Stimulated activated CD8-positive, alpha-beta memory T cell treated with anti-CD3 and anti-CD28 coated beads, Interleukin-12 subunit alpha, Interleukin-12 subunit beta, amount 100 ng/mL, for 4 hours (primary cell): ENCODE measurements around the gene LRRC46.

Experiments used
- DNase-seq: peaks from one replicate; pipeline ENCODE4 v3.0.0-alpha.2; 2020; ENCODE audit warnings: low read depth

Gene LRRC46

GRCh38 chr17:47852113-47852949 is 20.9 kb downstream of the LRRC46 start:
- DNase-seq: no peak

- DNase-seq: no peak
Measured at GRCh38 chr17:47853616-47854015, 22.1 kb downstream of the LRRC46 start.

GRCh38 chr17:47855737-47856136 is 24.3 kb downstream of the LRRC46 start:
- DNase-seq: no peak

- no peak for DNase-seq
Measured at GRCh38 chr17:47856830-47857229, 25.4 kb downstream of the LRRC46 start.

GRCh38 chr17:47857551-47858455 is 26.3 kb downstream of the LRRC46 start:
- no peak for DNase-seq

GRCh38 chr17:47860386-47860785 is 28.9 kb downstream of the LRRC46 start:
- no peak for DNase-seq

GRCh38 chr17:47862621-47863440 is 31.4 kb downstream of the LRRC46 start:
- DNase-seq: no peak

- no peak for DNase-seq
Measured at GRCh38 chr17:47864791-47865216, 33.3 kb downstream of the LRRC46 start.

GRCh38 chr17:47866941-47867340 is 35.5 kb downstream of the LRRC46 start:
- DNase-seq: no peak

GRCh38 chr17:47867813-47868533 is 36.5 kb downstream of the LRRC46 start:
- DNase-seq: no peak

- no peak for DNase-seq
Measured at GRCh38 chr17:47869114-47869513, 37.6 kb downstream of the LRRC46 start.

- DNase-seq: no peak
Measured at GRCh38 chr17:47870056-47870455, 38.6 kb downstream of the LRRC46 start.

GRCh38 chr17:47871048-47871447 is 39.6 kb downstream of the LRRC46 start:
- no peak for DNase-seq

GRCh38 chr17:47872019-47872650 is 40.7 kb downstream of the LRRC46 start:
- no peak for DNase-seq

- no peak for DNase-seq
Measured at GRCh38 chr17:47872651-47873161, 41.2 kb downstream of the LRRC46 start.

- no peak for DNase-seq
Measured at GRCh38 chr17:47873200-47874090, 42.0 kb downstream of the LRRC46 start.

- DNase-seq: no peak
Measured at GRCh38 chr17:47875011-47875985, 43.8 kb downstream of the LRRC46 start.

- no peak for DNase-seq
Measured at GRCh38 chr17:47877368-47878034, 46.0 kb downstream of the LRRC46 start.
